HepG2 (cell line): ENCODE measurements around the gene SNAI3. TPM values are rescaled to one million over a fixed set of nuclear protein-coding genes. Genes with fewer than 3 reads are reported as not detected.

Source experiments
- ATAC-seq: fragments of 200-7000 bp; cut with Tn5 transposase; 3 replicates; pipeline ENCODE4 v1.9.1; 2020; ENCODE audit warnings: mild to moderate bottlenecking, moderate library complexity
- BruUV-seq: library from RNA; stranded (reverse); fragments of 400-500 nt; replicated peaks from 2 replicates; lab custom pipeline; 2021; lab: Mats Ljungman, UMichigan
- CTCF ChIA-PET: fragments of 300-600 bp; formaldehyde crosslinking; extraction: SDS; loops from one replicate; lab custom pipeline; 2021; ENCODE audit warnings: low total read pairs, inconsistent platforms, low intra/inter-chr PET ratio; lab: Yijun Ruan, JAX
- POLR2A ChIA-PET: fragments of 350-600 bp; sonication (Branson Sonifier 250); formaldehyde crosslinking; loops from one replicate; lab custom pipeline; 2020; ENCODE audit warnings: antibody characterized with exemption, inconsistent platforms; lab: Yijun Ruan, JAX
- DNase-seq: peaks from one replicate; pipeline ENCODE4 v3.0.0-alpha.2; 2015; ENCODE audit warnings: low spot score
- FAIRE-seq: peaks from 3 replicates; lab custom pipeline; 2011; peaks lifted over from hg19 to GRCh38; lab: Jason Lieb, UNC
- H2AFZ ChIP-seq: one replicate; pipeline ENCODE4 v1.6.1; 2011; ENCODE audit warnings: low read length, inconsistent platforms
- H3K27ac ChIP-seq: fragments of 300-600 bp; 3 replicates; pipeline ENCODE4 v1.8.0; 2011; ENCODE audit warnings: mixed run types, mild to moderate bottlenecking, mixed read lengths, low read length, inconsistent platforms; ENCODE audit not compliant: insufficient read depth; ENCODE audit errors: extremely low read length
- H3K27me3 ChIP-seq, 2 experiments: fragments of 200-600 bp in 1 of 2; 2 replicates in 1 of 2; 3 replicates in 1 of 2; pipeline versions ENCODE4 v1.6.0 to v1.8.0; 2011; ENCODE audit warnings: low read length in 2 of 2, mild to moderate bottlenecking in 2 of 2, moderate library complexity in 2 of 2, inconsistent platforms in 1 of 2; ENCODE audit not compliant: insufficient read depth in 2 of 2, control insufficient read depth in 1 of 2
- H3K36me3 ChIP-seq, 2 experiments: fragments of 200-600 bp in 1 of 2; replicated peaks in 1 of 2; 2 replicates in 1 of 2; 3 replicates in 1 of 2; pipeline versions ENCODE4 v1.5.1 to v1.8.0; 2011; ENCODE audit warnings: low read length in 2 of 2, inconsistent platforms in 1 of 2; ENCODE audit not compliant: insufficient read depth in 2 of 2, control insufficient read depth in 1 of 2
- H3K4me1 ChIP-seq: 2 replicates; pipeline ENCODE4 v1.5.1; 2012; ENCODE audit warnings: low read length, inconsistent platforms; ENCODE audit not compliant: insufficient read depth
- H3K4me2 ChIP-seq: 2 replicates; pipeline ENCODE4 v1.6.0; 2011; ENCODE audit warnings: low read depth, low read length, inconsistent platforms
- H3K4me3 ChIP-seq, 3 experiments: fragments of 200-600 bp in 1 of 3; sonication (generic), shearing (Covaris generic) in 1 of 3; replicated peaks in 1 of 3; 2 replicates each; pipeline ENCODE4 v1.5.1; 2011 to 2016; ENCODE audit warnings: low read length in 3 of 3, inconsistent platforms in 2 of 3, low read depth in 2 of 3, mild to moderate bottlenecking in 2 of 3, control low read depth in 1 of 3, mixed read lengths in 1 of 3; ENCODE audit not compliant: insufficient read depth in 1 of 3
- H3K79me2 ChIP-seq: one replicate; pipeline ENCODE4 v1.6.1; 2011; ENCODE audit warnings: low read length, inconsistent platforms; ENCODE audit not compliant: insufficient read depth
- H3K9ac ChIP-seq: 2 replicates; pipeline ENCODE4 v1.6.0; 2011; ENCODE audit warnings: mild to moderate bottlenecking, low read depth, low read length, inconsistent platforms; ENCODE audit not compliant: insufficient read depth
- H3K9me3 ChIP-seq: 2 replicates; pipeline ENCODE4 v1.5.1; 2012; ENCODE audit warnings: mild to moderate bottlenecking, low read length
- H4K20me1 ChIP-seq: 2 replicates; pipeline ENCODE4 v1.6.0; 2011; ENCODE audit warnings: inconsistent platforms, mild to moderate bottlenecking, low read length, moderate library complexity; ENCODE audit not compliant: insufficient read depth
- CAMTA2 ChIP-seq: sonication (generic); formaldehyde crosslinking; IDR thresholded peaks from 2 replicates; pipeline ENCODE4 v1.4.0; 2020; ENCODE audit warnings: mild to moderate bottlenecking, missing genetic modification reagents, borderline replicate concordance
- DDIT3 ChIP-seq: sonication (generic); formaldehyde crosslinking; IDR thresholded peaks from 2 replicates; pipeline ENCODE4 v1.4.0; 2020; ENCODE audit warnings: mild to moderate bottlenecking, missing genetic modification reagents
- DMTF1 ChIP-seq: sonication (generic); formaldehyde crosslinking; IDR thresholded peaks from 2 replicates; pipeline ENCODE4 v1.4.0; 2020; ENCODE audit warnings: mild to moderate bottlenecking, missing genetic modification reagents
- DPF2 ChIP-seq: sonication (generic); formaldehyde crosslinking; IDR thresholded peaks from 2 replicates; pipeline ENCODE4 v1.4.0; 2020; ENCODE audit warnings: mild to moderate bottlenecking, low read depth, missing genetic modification reagents, borderline replicate concordance
- FIP1L1 ChIP-seq: fragments of 200-400 bp; formaldehyde crosslinking; IDR thresholded peaks from 2 replicates; pipeline ENCODE4 v1.6.1; 2018; ENCODE audit warnings: low read depth, mild to moderate bottlenecking, low read length, moderate library complexity, borderline replicate concordance; ENCODE audit not compliant: insufficient read depth
- HES4 ChIP-seq: sonication (generic); formaldehyde crosslinking; IDR thresholded peaks from 2 replicates; pipeline ENCODE4 v1.9.0; 2021; ENCODE audit warnings: mild to moderate bottlenecking, missing genetic modification reagents, borderline replicate concordance
- MAFF ChIP-seq: IDR thresholded peaks from 2 replicates; pipeline ENCODE4 v1.6.1; 2011; ENCODE audit warnings: low read depth, low read length, improper control_type of control experiment
- NFIC ChIP-seq: IDR thresholded peaks from 2 replicates; pipeline ENCODE4 v1.6.1; 2012; ENCODE audit warnings: mild to moderate bottlenecking, low read length, inconsistent platforms
- RBAK ChIP-seq: sonication (generic); formaldehyde crosslinking; IDR thresholded peaks from 2 replicates; pipeline ENCODE4 v1.5.1; 2020; ENCODE audit warnings: mild to moderate bottlenecking, missing genetic modification reagents
- SIX4 ChIP-seq: sonication (generic); formaldehyde crosslinking; IDR thresholded peaks from 2 replicates; pipeline ENCODE4 v1.4.0; 2020; ENCODE audit warnings: missing genetic modification reagents
- SSRP1 ChIP-seq: IDR thresholded peaks from 2 replicates; pipeline ENCODE4 v1.6.1; 2016; ENCODE audit warnings: control low read depth
- ZNF253 ChIP-seq: sonication (generic); formaldehyde crosslinking; IDR thresholded peaks from 2 replicates; pipeline ENCODE4 v1.8.0; 2022; ENCODE audit warnings: mild to moderate bottlenecking, missing genetic modification reagents, borderline replicate concordance
- ZNF431 ChIP-seq: sonication (generic); formaldehyde crosslinking; IDR thresholded peaks from 2 replicates; pipeline ENCODE4 v1.9.0; 2022; ENCODE audit warnings: missing genetic modification reagents, low read depth, mild to moderate bottlenecking, borderline replicate concordance
- ZNF460 ChIP-seq: sonication (generic); formaldehyde crosslinking; IDR thresholded peaks from 2 replicates; pipeline ENCODE4 v1.5.1; 2020; ENCODE audit warnings: missing genetic modification reagents, mild to moderate bottlenecking, borderline replicate concordance
- ZNF572 ChIP-seq: sonication (generic); formaldehyde crosslinking; IDR thresholded peaks from 2 replicates; pipeline ENCODE4 v1.5.1; 2020; ENCODE audit warnings: mild to moderate bottlenecking, missing genetic modification reagents
- ZNF709 ChIP-seq: sonication (generic); formaldehyde crosslinking; IDR thresholded peaks from 2 replicates; pipeline ENCODE4 v1.5.0; 2020; ENCODE audit warnings: mild to moderate bottlenecking, missing genetic modification reagents
- ZNF761 ChIP-seq: sonication (generic); formaldehyde crosslinking; conservative IDR thresholded peaks from 2 replicates; pipeline ENCODE4 v1.4.0; 2020; ENCODE audit warnings: mild to moderate bottlenecking, missing genetic modification reagents
- ZNF766 ChIP-seq: sonication (generic); formaldehyde crosslinking; IDR thresholded peaks from 2 replicates; pipeline ENCODE4 v1.5.0; 2020; ENCODE audit warnings: missing genetic modification reagents, borderline replicate concordance
- ZNF777 ChIP-seq: sonication (generic); formaldehyde crosslinking; IDR thresholded peaks from 2 replicates; pipeline ENCODE4 v1.4.0; 2020; ENCODE audit warnings: missing genetic modification reagents
- WGBS: methylation state at CpG from one replicate; pipeline ENCODE4 v1.1.6; 2017; ENCODE audit warnings: low lambda C conversion rate; 5-methylcytosine and 5-hydroxymethylcytosine counted together
- in situ Hi-C: cut with HindIII; loops from 2 replicates; pipeline ENCODE4 v1.10.0; 2017; ENCODE audit warnings: low pct_unique_long_range_greater_than_20kb; ENCODE audit not compliant: extremely low pct_ligation_motif_present
- intact Hi-C: fragments of 100-400 bp; cut with micrococcal nuclease; formaldehyde crosslinking; loops from one replicate; pipeline ENCODE4 v1.10.0; 2022; ENCODE audit not compliant: unreplicated experiment
- polyA plus RNA-seq, 8 experiments: library from polyadenylated mRNA; depleted of rRNA in 3 of 8; stranded (reverse) in 7 of 8; unstranded in 1 of 8; fragments of >200 nt; fragmentation: Illumina TruSeq in 4 of 8; extraction: Trizol in 4 of 8; gene quantifications; 2 replicates each; pipeline versions ENCODE4 v1.2.1 to v1.2.3, GENCODE V29; 2011 to 2016; ENCODE audit warnings: low read depth in 4 of 8, missing spikeins in 1 of 8, mixed read lengths in 1 of 8; ENCODE audit not compliant: insufficient read depth in 1 of 8
- total RNA-seq, 5 experiments: library from RNA; depleted of rRNA; stranded (reverse); fragments of >200 nt; fragmentation: Illumina TruSeq; extraction: Trizol; gene quantifications; 2 replicates each; pipeline ENCODE4 v1.2.3, GENCODE V29; 2016; ENCODE audit warnings: low read depth in 1 of 5
- TF ChIP-seq, protein P1 (sequence below): sonication (generic); formaldehyde crosslinking; IDR thresholded peaks from 2 replicates; pipeline ENCODE4 v1.5.0; 2020; ENCODE audit warnings: mild to moderate bottlenecking, missing genetic modification reagents

Gene SNAI3
- total and polyA plus RNA-seq, 2 of the 13 experiments (the other 11 are each of a cell fraction or from before 2014, with no cell fraction given) = 0.09 to 0.18 TPM

DNA sequence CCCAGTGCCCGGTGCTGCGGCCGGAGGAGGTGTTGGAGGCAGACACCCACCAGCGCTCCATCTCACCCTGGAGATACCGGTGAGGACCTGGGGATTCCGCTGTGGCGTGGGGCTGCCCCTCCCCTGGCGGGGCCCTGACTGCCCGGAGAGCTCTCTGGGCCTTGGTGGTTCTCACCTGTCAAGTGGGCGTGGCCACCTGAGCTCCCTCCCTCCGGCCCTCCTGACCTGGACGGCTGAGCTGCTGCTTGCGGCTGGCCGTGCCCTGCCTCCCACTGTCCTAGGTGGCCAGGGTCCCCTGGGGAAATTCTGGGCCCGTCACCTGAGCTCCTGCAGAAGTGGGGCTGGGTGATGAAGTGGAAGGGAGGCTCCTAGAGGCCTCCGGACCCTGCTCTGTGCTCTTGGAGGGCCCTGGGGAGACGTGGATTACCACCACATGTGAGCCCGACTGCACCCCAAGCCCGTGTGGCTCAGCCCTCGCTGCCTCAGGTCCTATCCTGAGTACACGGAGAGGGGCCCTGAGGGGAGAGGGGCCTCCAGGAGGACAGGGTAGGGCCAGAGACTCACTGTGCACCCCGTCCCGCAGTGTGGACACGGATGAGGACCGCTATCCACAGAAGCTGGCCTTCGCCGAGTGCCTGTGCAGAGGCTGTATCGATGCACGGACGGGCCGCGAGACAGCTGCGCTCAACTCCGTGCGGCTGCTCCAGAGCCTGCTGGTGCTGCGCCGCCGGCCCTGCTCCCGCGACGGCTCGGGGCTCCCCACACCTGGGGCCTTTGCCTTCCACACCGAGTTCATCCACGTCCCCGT is 46.9 kb downstream of the SNAI3 start:
- in situ Hi-C loops (no loop called here), intact Hi-C loops (no loop called here)
- ChIA-PET CTCF (no interaction called here), POLR2A (interaction anchor here (1.4 kb wide), 2 partner anchors 10 to 23 kb away, joined by 4 to 8 read pairs; partner anchors contain the start of gene MVD)
- peak overlapping the region; percentile 4; the same call in 1 of the 2 replicates for H3K9ac ChIP-seq
- DNase-seq (no peak), ATAC-seq (peak; percentile 74), FAIRE-seq (no peak)
- 1% methylated on average over 16 of the region's 45 CpGs for WGBS
- H4K20me1 ChIP-seq = peaks cover 3% of the 10 kb centered on the region; the same call in 1 of the 2 replicates
- H3K4me1 ChIP-seq = peaks cover 28% of the 10 kb centered on the region
- H3K9me3 ChIP-seq = no peaks in the 10 kb centered on the region
- peaks cover 0 to 5% of the 10 kb centered on the region in 2 experiments; a peak in 1 of 5 replicates for H3K36me3 ChIP-seq
- peak overlapping the region; percentile 82 for H3K4me2 ChIP-seq
- no TSS peak for BruUV-seq
- peak overlapping the region; percentile 17 to 67 (median 44) for H3K4me3 ChIP-seq
- peaks cover 17 to 39% of the 10 kb centered on the region in 2 experiments; a peak in 4 of 5 replicates for H3K27me3 ChIP-seq
- no peak overlapping the region for H2AFZ ChIP-seq
- no peak overlapping the region for H3K27ac ChIP-seq
- no peaks in the 10 kb centered on the region for H3K79me2 ChIP-seq
- TF ChIP-seq HES4 (CRISPR knock-in tag) (no peak), DDIT3 (CRISPR knock-in tag) (no peak), FIP1L1 (no peak), ZNF253 (CRISPR knock-in tag) (0 out of 2 replicates have a peak, but pooled peaks have one; percentile 19), ZNF572 (CRISPR knock-in tag) (no peak), ZNF431 (CRISPR knock-in tag) (no peak), ZNF777 (CRISPR knock-in tag) (peak; percentile 83), SSRP1 (CRISPR knock-in tag) (no peak), CAMTA2 (CRISPR knock-in tag) (0 out of 2 replicates have a peak, but pooled peaks have one; percentile 57), SIX4 (CRISPR knock-in tag) (no peak), RBAK (CRISPR knock-in tag) (no peak), ZNF460 (CRISPR knock-in tag) (no peak), NFIC (no peak), DMTF1 (CRISPR knock-in tag) (no peak), MAFF (no peak), ZNF709 (CRISPR knock-in tag) (no peak), DPF2 (CRISPR knock-in tag) (no peak), ZNF761 (CRISPR knock-in tag) (0 out of 2 replicates have a peak, but pooled peaks have one; percentile 31), ZNF766 (no peak)
- TF ChIP-seq, protein P1, sequence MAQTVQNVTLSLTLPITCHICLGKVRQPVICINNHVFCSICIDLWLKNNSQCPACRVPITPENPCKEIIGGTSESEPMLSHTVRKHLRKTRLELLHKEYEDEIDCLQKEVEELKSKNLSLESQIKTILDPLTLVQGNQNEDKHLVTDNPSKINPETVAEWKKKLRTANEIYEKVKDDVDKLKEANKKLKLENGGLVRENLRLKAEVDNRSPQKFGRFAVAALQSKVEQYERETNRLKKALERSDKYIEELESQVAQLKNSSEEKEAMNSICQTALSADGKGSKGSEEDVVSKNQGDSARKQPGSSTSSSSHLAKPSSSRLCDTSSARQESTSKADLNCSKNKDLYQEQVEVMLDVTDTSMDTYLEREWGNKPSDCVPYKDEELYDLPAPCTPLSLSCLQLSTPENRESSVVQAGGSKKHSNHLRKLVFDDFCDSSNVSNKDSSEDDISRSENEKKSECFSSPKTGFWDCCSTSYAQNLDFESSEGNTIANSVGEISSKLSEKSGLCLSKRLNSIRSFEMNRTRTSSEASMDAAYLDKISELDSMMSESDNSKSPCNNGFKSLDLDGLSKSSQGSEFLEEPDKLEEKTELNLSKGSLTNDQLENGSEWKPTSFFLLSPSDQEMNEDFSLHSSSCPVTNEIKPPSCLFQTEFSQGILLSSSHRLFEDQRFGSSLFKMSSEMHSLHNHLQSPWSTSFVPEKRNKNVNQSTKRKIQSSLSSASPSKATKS = no peak
